ENCODE data around the gene FYCO1.

FYCO1 gene

DNA sequence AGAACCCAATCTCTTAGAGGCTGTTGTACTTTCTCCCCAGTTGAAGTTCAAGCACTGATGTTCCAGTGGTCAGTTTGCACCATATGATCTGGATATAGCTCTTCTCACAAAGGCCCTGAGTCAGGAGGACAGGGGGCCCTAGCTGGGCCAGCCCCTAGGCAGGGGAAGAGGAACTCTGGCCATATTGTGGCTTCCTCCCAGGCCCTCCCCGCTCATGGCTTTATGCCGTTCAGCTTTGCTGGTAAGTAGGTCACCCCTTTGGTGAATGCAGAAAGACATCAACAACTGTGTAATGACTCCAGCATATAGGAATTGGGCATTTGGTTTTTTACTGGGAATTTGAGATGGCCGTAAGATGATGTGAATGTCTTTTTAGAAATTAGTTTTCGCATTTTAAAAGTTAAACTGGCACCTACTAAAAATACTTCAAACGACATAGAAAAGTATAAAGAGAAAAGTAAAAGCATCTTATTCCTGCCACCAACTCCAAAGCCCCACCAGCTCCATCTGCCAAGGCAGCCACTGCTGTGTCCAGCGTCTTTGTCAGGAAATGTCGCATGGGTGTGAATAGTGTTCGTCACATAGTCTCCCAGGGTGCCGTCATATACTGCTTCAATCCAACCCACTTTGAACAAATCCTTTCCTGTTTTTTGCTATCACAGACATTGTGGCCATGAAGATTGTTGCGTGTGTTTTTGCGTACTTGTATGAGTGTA, 84.0 kb downstream of the FYCO1 start:
- no peak for DNase-seq

DNA sequence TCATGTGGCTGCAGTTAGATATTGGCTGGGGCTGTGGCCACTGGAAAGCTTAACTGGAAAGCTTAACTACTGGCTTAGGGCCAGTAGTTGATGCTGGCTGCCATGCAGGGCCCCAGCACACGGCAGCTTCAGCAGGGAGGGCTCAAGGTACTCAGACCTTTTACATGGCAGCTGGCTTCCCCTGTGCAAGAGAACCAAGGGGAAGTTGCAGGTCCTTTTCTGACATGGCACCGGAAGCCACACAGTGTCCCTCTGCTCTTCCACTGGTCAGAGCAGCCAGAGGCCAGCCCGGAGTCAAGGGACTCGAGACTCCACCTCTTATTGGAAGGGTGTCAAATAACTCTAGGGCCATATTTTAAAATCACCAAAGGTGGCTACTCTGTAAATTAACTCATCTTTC, 84.7 kb downstream of the FYCO1 start:
- no peak for DNase-seq

DNA sequence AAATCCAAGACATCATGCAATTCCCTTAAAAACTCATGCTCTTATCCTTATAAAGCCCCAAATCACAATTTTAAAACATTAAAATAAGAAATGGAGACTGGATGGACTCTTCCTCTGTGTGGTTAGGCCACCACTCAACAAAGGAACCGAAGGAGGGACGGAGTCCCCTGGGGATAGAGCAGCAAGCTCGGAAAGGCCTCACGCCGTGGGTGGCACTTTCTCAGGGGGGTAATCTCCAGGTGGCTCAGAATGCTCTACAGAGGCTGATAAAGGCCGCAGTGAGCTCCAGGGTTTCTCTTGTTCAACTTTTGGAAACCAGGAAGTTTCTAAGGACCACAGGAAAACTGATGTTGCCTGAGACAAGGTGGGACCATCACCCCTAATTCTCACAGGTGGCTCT, 86.1 kb downstream of the FYCO1 start:
- no peak for DNase-seq

DNA sequence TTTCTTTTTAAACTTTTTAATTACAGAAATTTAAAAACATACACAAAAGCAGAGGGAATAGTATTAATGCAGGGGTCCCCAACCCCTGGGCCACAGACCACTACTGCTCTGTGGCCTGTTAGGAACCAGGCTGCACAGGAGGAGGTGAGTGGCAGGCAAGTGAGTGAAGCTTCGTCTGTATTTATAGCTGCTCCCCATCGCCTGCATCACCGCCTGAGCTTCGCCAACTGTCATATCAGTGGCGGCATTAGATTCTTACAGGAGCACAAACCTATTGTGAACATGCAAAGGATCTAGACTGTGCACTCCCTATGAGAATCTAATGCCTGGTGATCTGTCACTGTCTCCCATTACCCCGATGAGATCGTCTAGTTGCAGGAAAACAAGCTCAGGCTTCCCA, 86.9 kb downstream of the FYCO1 start:
- no peak for DNase-seq

DNA sequence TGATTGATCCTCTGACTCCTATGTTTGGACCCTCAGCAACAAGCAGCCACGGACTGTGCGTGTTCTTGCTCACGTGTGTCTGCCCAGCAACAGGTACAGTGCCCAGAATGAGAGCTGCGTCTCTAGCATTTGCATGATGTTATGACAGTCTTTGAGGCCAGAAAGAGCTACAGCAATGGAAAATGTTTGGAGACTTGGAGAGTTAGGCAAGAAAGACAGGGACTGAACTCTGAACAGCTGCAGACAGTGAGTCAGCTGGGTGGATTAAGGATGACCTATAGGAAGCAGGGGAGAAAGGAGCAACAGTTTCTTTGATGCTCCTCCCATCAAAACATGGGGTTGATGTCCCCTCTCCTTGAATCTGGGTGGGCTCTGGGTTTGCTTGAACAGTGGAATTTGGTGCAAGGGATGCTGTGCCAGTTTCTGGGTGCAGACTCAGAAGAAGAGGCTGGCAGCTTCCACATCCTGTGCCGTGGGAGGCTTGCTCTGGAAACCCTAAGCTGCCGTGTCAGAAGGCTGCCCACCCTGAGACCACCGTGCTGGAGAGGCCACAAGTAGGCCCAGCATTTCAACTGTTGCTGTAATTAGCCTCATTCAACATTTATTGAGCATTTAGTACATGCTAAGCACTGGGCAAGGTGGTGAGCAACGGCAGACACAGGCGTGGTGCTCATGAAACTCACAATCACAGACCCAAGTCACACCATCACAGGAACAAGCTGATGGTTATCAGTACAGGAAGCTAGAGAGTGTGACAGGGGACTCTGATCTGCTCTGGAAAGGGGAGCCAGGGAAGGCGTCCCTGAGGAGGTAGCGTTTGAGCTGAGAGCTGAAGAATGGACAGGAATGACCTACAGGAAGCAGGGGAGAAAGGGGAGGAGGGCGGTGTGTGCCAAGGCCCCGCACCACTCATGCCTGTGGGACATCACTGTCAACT, 87.6 kb downstream of the FYCO1 start:
- DNase-seq, result no peak

DNA sequence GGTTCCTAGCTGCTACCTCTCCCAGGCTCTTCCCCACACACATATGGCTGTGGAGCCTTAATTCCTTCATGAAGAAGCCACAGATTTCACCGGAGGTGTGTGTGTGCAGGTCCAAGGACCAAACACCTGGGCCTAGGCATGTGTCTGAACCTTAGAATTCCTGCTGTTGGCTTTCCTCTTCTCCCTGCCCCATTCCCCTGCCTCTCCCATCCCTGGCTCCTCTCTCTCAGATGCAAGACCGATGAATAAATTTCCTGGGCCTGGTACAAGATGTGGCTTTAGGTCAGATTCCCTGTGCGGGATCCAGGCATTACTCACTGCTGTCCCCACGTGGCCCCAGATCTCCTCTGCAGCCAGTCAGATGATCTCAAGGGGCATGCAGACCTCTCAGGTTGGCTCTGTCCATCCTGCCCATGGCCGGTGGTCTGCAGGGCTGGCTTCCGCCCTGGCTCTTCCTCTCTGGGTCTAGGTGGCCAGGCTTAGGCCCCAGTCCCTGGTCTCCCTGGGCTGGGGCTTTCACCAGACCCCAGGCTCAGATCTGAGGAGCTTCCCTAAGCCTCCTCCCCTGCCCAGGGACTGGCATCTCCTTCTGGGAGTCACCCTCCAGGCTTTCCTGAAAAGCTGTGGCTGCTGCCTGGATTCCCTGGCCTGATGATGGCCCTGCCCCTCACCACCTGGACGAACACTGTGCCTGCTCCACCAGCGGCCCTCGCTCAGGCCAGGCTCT, 88.8 kb downstream of the FYCO1 start:
- DNase-seq, result no peak

DNA sequence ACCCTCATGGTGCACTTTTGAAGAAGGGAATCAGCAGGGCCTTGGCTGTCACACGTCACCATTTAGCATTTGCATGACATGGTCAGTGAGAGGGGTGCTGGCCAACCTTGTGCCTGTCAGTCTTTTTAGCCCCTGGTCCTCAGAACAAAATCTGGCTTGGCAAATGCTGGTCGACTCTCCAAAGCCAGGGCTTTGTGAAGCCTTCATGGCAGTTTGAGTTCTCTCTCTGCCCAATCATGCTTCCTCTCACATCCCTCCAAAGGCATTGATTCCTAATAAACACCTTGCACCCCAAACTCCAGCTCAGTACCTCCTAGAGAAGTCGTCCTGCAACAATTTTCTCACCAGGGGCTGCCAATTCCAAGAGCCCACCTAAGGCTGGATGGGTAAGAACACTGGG, 89.9 kb downstream of the FYCO1 start:
- no peak for DNase-seq

DNA sequence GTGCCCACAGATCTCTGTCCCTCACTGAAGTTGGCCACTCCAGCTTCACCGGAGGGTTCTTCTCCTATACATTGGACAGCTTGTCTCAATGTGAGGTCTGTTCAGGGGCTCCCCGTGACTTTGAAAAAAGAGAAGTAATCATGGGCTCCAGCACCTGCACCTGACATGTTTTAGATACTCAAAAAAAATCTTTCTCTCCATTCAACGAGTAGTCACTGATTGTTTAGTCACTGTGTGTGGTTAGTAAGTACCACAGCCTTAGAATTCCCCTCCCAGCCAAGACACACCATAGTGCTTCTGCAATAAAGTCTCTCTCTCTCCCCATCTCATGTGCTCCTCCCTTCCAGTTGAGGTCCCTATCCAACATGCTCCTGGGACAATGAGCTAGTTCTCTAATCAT, 90.7 kb downstream of the FYCO1 start:
- no peak for DNase-seq

DNA sequence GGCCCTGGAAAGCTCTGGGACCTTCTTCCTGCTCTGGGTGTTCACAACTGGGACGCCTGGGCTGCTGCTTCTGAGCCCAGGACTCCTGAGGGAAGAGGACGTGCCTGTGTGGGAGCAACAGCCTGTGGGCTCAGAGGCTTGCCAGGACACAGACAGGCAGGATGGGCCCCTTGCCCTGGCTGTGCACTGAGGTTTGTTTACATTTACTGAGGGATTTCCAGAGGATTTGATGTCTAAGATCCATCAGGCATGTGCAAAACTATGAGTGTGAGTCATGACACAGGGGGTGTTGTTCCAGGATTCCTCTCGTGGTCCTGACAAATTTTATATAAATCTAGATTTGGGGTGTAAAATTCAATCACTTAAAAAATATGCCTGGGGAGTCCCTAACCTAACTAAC, 98.7 kb downstream of the FYCO1 start:
- DNase-seq, result no peak

DNA sequence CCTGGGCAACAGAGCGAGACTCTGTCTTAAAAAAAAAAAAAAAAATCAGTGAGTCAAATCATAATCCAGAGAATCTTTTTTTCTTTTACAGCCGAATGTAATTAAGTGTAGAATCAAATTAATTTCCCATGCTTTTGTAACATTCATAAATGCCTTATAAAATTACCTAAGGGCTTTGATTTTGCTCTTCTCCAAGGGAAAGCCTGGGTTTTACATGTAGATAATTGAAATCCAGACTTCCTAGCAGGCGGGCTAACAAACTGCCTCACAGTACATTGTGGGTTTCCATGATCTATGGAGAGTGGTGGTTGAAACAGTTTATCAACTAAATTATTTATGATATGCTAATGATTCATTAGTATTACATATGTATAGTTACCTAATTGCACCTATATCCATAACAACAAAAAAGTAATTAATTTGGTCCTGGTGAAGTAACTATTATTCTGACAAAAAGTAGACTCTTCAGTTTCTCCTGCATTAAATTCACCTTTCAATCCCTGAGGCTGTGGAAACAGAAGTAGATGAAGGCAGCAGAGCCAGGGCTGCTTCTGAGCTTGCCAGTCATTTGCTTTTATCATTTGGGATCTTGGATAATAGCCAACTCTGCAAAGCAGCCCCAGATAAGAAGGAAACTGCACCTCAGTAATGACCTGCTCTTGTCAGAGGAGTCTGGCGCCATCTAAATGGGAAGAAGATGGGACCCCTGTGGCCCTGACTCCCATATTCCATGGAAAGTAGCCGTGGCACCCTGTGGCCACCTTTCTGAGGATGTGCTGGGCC, 99.7 kb downstream of the FYCO1 start:
- no peak for DNase-seq

DNA sequence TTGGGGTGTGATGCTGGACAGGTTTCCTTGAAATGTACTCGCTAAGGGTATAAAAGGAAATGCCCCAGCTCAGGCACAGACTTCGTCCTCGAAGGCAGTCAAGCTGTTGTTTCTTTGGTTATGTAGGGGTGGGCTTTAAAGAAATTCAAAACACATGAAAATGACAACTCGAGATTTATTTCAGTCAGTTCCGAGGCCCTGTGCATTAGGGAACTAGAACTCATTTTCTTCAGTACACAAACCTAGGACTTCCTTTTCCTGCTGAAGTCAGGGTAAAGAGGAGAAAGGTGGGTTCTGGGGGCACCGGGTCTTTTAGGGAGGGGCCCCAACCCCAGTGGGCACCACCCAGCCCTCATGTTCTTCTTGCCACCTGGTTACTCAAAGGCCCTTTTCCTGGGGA, 101.6 kb downstream of the FYCO1 start:
- no peak for DNase-seq

DNA sequence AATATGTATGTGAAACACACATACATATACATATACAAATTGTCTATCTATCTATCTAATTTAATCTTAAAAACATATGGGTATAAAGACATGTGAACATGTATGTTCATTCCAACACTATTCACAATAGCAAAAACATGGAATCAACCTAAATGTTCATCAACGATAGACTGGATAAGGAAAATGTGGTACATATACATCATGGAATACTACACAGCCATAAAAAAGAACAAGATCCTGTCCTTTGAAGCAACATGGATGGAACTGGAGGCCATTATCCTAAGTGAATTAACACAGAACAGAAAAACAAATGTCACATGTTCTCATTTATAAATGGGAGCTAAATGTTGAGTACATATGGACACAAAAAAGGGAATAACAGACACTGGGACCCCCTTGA, 103.5 kb downstream of the FYCO1 start:
- no peak for DNase-seq

DNA sequence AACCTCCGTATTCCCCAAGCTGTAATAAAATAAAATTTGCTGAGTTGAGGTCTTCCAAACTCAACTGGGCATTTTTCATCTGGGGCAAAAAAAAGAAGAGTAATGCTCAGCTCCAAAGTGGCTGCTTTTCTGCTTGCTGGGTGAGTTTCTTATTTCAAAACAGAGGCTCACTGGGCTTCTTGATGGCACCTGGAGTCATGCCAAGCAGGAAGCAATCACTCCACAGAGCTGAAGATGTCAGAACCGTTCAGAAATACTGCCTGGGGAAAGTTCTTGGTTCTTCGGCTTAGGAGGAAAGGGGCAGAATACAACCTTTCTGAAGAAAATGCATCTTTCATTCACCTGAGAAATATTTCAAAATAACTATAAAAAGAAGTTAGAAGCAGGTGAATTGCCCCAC, 105.2 kb downstream of the FYCO1 start:
- no peak for DNase-seq

DNA sequence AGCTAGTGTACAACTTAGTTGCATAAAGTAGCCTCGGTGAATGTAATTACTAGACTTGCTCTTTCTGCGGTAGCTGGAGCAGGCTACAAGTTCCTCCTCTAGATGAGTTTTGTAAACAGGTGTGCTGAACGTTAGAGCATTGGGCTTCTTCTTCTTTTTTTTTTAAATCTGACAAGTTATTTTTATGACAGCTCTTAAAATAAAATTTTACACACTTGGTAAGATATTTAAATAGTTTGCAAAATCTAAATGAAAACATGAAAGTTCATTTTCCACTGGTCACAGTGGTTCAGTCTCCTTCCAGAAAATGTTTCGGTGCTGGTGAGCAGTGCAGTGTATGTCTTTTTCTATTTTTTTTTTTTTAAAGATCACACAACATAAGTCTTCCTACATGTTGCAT, 106.3 kb downstream of the FYCO1 start:
- no peak for DNase-seq

DNA sequence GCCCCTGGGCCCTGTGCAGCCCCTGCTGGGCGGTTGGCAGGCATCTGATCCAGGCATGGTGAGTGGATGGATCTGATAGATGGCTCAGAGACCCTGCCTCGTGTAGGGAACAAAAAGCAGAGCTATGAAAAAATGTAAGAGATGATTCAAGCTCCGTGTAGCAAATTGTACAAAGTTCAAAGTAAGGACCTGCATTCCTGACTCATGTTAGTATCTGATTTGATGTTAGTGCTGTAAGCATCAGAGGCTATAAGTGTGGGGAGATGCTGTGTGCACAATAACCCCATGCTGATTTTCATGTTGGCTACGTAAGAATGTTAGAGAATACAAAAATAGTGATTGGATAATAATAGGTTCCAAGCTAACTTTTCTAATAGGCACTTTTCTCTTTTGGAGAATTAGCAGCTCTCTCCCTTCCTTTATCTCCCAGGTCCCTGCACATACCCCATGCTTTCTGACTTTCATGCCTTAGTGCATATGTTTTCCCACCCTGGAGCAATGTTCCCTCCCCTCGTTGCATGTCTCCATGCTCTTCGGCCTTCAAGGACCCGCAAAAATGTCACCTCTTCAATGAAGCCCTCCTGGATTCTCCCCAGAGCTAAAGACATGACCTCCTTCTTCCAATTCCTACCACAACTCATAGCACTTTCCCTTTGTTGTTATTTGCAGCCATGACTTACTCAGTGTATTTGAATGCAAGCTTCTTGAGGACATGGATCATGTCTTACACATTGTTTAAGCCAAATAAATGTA, 107.7 kb downstream of the FYCO1 start:
- DNase-seq, result no peak

DNA sequence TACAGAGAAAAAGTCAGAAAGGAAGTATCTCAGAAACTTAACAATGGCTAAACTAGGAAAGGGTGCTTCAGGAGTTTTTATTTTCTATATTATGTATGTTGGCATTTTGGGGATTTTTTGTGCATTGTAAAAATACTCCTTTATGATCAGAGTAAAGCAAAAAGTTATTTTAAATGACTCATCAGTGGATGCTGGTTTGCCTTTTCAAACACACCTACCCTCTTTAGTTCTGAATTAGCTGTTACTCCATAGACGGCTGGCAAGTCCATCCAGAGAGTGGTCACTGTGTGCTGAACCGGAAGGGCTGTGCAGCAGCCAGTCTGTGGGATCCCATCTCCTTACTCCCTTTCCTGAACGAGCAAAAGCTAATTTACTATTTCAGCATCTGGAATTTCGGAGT, 108.3 kb downstream of the FYCO1 start:
- no peak for DNase-seq

DNA sequence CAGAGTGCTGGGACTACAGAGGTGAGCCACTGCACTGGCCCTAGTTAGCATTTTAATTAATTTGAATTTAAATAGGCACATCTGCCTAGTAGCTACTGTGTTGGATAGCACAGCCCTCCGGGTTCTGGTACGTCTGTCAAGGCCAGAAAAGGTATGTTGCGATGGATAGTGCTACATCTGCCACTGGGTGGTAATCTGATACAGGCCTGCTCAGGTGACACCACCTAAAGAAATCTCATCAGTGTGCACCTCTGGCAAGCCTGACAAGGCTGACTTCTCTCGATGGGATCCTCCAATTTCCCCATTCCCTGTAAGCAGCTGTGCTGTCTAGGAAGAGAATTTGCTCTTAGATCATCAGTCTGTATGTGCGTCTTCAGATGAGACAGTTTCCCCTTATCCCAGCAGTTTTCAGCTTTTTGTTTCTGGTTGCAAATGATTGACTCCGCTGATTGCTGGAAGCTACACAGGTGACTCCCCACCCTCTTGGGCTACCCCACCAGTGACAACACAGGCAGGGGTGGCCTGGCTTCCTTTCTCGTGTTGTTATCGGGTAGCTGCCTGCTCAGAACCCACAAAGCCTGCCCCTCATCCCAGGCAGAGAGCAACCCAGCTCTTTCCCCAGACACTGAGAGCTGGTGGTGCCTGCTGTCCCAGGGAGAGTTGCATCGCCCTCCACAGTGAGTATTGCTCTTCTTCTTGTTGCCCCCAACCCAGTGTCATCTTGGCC, 109.5 kb downstream of the FYCO1 start, which contains the start of gene CCR9:
Gene CCR9, plus strand, starts transcription at position 565 of the 727 bp plus-strand sequence. CDS start 8,391 bp downstream, outside the sequence.
- no peak for DNase-seq

DNA sequence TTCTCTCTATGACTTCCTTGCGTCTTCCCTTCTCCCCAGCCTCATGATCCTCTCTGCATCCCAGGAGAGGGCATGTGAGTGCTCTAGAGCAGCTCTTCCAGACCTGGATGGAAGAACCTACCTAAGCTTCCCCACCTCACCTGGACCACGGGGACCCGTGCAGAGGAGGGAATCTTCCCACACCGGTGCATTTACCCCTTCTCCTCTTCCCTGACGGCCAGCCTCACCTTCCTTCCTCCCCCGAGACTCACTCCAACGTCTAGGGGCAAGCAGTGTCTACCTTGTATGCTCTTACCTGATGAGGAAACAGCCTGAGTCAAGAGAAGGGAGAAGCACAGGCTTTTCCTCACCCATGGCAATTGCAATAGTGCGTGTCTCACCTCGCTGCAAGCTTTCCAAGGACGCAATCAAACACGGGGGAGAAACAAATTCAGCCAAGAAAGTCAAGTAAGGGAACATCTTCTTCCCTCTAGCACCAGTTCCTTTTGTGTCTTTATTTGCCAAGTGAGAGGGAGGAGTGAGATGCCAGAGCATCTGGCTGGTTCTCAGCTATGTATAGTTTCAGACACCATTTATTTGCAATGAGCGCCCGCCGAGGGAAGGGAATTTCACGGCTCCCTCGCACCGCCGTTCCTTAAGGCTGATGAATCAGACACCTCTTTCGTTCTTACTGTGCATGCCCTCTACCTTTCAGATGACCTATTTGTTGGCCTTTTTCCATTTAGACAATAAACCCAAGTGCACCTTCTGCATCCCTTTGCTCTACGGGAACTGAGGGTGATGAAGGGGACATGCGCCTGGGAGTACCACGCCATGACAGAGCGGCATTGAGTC, 111.0 kb downstream of the FYCO1 start:
- no peak for DNase-seq

DNA sequence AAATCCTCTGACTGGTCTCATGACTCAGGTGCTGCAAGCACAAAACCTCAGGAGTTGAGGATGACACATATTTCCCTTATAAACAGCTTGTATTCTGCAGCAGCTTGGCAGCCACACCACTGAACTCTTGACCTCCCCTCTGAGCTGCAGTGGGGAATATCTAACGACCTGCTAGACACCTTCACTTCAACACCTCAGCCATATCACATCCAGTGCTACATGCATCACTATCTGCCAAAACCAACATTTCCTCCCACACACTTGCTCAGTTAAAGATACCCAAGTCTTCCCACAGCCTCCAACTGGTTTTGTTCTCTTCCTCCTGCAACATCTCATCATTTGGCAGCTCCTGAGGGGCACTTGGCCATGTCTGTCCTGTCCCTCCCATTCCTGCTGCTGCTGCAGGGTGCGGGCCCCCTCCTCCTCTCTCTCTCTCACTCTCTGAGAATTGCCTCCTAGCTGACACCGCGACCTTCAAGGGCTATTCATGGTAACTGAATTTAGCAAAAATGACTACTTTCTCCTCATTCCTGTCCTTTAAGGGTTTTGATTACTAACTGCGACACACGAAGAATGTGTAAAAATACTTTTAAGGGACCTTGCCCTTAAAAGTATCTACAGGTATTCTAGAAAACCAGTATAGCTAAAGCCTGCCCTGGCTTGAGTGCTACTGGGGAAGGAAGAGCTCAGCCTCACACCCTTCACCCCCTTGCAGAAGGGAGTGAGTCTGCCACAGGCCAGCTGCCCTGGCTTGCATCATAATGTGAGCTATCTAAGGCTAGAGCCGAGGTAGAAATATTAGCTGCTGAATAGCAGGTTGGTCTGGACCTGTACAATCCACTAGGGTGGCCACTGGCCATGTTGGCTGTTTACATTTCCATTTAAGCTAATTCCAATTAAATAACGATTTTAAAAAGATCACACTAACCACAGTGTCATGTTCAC, 114.3 kb downstream of the FYCO1 start:
- no peak for DNase-seq
